Keratinocyte (primary cell): ENCODE results near the gene KCNJ12.

Experiments
- EZH2 ChIP-seq: IDR thresholded peaks from one replicate; pipeline ENCODE4 v1.6.1; 2012; ENCODE audit warnings: inconsistent platforms, mild to moderate bottlenecking, low read length, moderate library complexity
- TF ChIP-seq, protein P1 (sequence below), 3 experiments: IDR thresholded peaks in 1 of 3; conservative IDR thresholded peaks in 1 of 3; optimal IDR thresholded peaks in 1 of 3; 2 replicates in 2 of 3; 3 replicates in 1 of 3; pipeline versions ENCODE3 to v1.5.1; 2011; ENCODE audit warnings: low read length in 3 of 3, mild to moderate bottlenecking in 3 of 3, moderate library complexity in 2 of 3, control low read depth in 1 of 3, inconsistent platforms in 1 of 3; ENCODE audit not compliant: insufficient read depth in 2 of 3; ENCODE audit errors: extremely low read depth in 1 of 3

DNA sequence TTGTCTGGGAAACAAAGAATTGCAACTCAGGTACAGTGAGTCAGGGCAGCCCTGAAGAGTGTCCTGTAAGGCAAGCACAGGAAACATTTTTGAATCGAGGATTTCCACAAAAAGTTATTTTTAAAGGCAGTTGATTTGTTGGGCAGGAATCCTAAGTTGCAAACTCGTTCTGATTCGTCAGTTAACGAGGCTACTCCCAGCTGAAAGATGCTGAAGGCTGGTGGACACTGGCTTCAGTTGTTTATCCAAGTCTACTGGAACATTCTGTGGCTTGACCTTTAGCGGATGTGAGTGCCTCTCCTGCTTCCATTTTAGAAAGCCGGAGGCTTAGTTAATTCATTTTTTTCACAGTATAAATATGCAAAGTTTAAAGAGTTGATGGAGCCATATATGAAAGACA is 84.2 kb downstream of the KCNJ12 start:
- TF ChIP-seq EZH2, result no peak
- TF ChIP-seq, protein P1, sequence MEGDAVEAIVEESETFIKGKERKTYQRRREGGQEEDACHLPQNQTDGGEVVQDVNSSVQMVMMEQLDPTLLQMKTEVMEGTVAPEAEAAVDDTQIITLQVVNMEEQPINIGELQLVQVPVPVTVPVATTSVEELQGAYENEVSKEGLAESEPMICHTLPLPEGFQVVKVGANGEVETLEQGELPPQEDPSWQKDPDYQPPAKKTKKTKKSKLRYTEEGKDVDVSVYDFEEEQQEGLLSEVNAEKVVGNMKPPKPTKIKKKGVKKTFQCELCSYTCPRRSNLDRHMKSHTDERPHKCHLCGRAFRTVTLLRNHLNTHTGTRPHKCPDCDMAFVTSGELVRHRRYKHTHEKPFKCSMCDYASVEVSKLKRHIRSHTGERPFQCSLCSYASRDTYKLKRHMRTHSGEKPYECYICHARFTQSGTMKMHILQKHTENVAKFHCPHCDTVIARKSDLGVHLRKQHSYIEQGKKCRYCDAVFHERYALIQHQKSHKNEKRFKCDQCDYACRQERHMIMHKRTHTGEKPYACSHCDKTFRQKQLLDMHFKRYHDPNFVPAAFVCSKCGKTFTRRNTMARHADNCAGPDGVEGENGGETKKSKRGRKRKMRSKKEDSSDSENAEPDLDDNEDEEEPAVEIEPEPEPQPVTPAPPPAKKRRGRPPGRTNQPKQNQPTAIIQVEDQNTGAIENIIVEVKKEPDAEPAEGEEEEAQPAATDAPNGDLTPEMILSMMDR (optimal IDR thresholded peaks at IDR 0.05 in 1 of 3, IDR thresholded peaks at IDR 0.05 in 1 of 3, conservative IDR thresholded peaks at IDR 0.05 in 1 of 3; ENCODE audit: extremely low read depth in 1 of 3, insufficient read depth in 2 of 3, low read length in 3 of 3), result no peak
